Measurements from ENCODE around the gene GRIK3.

DNA sequence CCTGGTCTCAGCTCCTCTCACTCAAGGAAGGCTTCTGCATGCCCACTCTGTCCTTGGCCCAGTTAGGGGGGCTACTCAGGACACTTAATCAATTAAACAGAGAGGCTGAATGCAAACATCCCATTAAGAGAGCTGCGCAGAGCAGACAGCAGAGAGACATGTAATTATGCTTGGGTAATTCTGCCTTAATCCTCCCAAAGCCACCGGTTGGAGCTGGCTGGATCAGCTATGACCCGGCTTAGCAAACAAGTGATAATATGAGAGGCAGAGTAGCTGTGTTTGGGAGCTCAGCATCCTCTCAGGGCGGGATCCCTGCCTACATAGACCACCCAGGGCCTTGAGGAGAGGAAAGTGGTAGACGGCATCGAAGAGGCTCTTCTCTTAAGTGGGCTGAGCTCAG is 183.2 kb downstream of the GRIK3 start:
- TF ChIP-seq, protein P1, sequence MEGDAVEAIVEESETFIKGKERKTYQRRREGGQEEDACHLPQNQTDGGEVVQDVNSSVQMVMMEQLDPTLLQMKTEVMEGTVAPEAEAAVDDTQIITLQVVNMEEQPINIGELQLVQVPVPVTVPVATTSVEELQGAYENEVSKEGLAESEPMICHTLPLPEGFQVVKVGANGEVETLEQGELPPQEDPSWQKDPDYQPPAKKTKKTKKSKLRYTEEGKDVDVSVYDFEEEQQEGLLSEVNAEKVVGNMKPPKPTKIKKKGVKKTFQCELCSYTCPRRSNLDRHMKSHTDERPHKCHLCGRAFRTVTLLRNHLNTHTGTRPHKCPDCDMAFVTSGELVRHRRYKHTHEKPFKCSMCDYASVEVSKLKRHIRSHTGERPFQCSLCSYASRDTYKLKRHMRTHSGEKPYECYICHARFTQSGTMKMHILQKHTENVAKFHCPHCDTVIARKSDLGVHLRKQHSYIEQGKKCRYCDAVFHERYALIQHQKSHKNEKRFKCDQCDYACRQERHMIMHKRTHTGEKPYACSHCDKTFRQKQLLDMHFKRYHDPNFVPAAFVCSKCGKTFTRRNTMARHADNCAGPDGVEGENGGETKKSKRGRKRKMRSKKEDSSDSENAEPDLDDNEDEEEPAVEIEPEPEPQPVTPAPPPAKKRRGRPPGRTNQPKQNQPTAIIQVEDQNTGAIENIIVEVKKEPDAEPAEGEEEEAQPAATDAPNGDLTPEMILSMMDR (conservative IDR thresholded peaks at IDR 0.05; ENCODE audit: low read length), result no peak
- no peak for TF ChIP-seq EZH2phosphoT487 (IDR thresholded peaks at IDR 0.05; ENCODE audit: borderline replicate concordance, low read depth, low read length)

Data from OCI-LY7 (cell line).